Osteocyte (in vitro differentiated cells): ENCODE results near the gene C5orf47. TPM values are rescaled to one million over a fixed set of nuclear protein-coding genes. Genes with fewer than 3 reads are reported as not detected.

Source experiments
- DNase-seq: peaks from one replicate; pipeline ENCODE4 v3.0.0; 2021; ENCODE audit warnings: mixed read lengths; ENCODE audit not compliant: unreplicated experiment; ENCODE audit errors: extremely low spot score
- H3K27ac Mint-ChIP-seq: one replicate; pipeline ENCODE4 v1.8.0; 2021; ENCODE audit warnings: mild to moderate bottlenecking, mixed read lengths; ENCODE audit not compliant: unreplicated experiment
- H3K27me3 Mint-ChIP-seq: one replicate; pipeline ENCODE4 v1.8.0; 2021; ENCODE audit warnings: mixed read lengths; ENCODE audit not compliant: unreplicated experiment
- H3K36me3 Mint-ChIP-seq: one replicate; pipeline ENCODE4 v1.8.0; 2021; ENCODE audit warnings: mixed read lengths; ENCODE audit not compliant: unreplicated experiment
- H3K4me1 Mint-ChIP-seq: one replicate; pipeline ENCODE4 v1.8.0; 2021; ENCODE audit warnings: mixed read lengths; ENCODE audit not compliant: unreplicated experiment
- H3K4me3 Mint-ChIP-seq: one replicate; pipeline ENCODE4 v1.8.0; 2021; ENCODE audit warnings: mild to moderate bottlenecking, moderate library complexity, mixed read lengths; ENCODE audit not compliant: unreplicated experiment
- H3K9me3 Mint-ChIP-seq: one replicate; pipeline ENCODE4 v1.8.0; 2021; ENCODE audit warnings: mixed read lengths; ENCODE audit not compliant: unreplicated experiment
- long read RNA-seq: library from polyadenylated mRNA; unstranded; transcript quantifications from one replicate; pipeline ENCODE4 v2.0.0, GENCODE V29; 2021
- total RNA-seq: library from RNA; stranded (reverse); gene quantifications from 2 replicates; pipeline ENCODE4 v1.2.1, GENCODE V29; 2021
- TF ChIP-seq, protein P1 (sequence below): fragments of 200-600 bp; sonication (generic); IDR thresholded peaks from 2 replicates; pipeline ENCODE4 v1.5.0; 2021; ENCODE audit warnings: antibody characterized with exemption, mild to moderate bottlenecking, moderate library complexity

C5orf47 gene
- not detected in 2 replicates for total RNA-seq
- long read RNA-seq: 0 reads

DNA sequence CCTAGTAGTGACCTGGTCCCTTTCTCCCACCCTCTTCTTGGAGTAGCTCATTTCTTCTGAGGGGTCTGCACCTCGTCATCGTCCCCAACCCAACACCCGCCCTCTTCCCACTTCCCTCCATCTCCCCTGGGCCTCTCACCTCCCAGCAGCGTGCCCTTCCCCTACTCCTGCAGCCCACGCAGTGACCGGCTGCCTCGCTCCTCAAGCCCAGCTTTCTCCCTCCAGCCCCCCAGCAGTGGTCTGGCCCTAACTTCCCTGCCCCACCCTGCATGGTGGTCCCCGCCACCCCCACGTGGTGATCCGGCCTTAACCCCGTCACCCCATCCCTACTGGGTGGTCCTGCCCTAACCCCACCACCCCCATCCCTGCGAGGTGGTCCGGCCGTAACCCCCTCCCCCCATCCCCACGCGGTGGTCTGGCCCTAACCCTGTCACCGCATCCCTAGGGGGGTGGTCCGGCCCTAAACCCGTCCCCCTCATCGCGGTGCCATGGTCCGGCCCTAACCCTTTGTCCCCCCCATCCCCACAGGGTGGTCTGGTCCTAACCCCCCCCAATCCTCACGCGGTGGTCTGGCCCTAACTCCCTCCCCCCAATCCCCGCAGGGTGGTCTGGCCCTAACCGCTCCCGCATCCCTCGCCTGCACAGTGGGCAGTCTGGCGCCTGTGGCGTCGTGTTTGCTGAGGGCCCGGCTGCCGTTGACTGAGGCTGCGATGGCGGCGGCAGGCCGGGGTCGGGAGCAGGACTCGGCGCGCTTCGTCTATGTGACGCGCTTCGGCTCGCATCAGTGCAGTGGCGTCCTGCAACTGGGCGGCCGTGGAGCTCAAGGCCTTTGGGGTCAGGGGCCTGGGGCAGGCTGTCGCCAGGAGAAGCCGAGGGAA is at the start of gene C5orf47:
Gene C5orf47 (plus strand): TSS at position 617 of the 878 bp plus-strand sequence. CDS start 94 bp downstream, at position 711.
- Mint-ChIP-seq H3K9me3 (peaks cover 5% of the 10 kb centered on the region), H3K27ac (no peak within 1 kb of the TSS), H3K4me1 (no peaks in the 10 kb centered on the region), H3K27me3 (peaks cover 21% of the 10 kb centered on the region), H3K4me3 (no peak within 1 kb of the TSS), H3K36me3 (no peaks in the 10 kb centered on the region)
- DNase-seq: no peak
- TF ChIP-seq, protein P1, sequence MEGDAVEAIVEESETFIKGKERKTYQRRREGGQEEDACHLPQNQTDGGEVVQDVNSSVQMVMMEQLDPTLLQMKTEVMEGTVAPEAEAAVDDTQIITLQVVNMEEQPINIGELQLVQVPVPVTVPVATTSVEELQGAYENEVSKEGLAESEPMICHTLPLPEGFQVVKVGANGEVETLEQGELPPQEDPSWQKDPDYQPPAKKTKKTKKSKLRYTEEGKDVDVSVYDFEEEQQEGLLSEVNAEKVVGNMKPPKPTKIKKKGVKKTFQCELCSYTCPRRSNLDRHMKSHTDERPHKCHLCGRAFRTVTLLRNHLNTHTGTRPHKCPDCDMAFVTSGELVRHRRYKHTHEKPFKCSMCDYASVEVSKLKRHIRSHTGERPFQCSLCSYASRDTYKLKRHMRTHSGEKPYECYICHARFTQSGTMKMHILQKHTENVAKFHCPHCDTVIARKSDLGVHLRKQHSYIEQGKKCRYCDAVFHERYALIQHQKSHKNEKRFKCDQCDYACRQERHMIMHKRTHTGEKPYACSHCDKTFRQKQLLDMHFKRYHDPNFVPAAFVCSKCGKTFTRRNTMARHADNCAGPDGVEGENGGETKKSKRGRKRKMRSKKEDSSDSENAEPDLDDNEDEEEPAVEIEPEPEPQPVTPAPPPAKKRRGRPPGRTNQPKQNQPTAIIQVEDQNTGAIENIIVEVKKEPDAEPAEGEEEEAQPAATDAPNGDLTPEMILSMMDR: no peak

DNA sequence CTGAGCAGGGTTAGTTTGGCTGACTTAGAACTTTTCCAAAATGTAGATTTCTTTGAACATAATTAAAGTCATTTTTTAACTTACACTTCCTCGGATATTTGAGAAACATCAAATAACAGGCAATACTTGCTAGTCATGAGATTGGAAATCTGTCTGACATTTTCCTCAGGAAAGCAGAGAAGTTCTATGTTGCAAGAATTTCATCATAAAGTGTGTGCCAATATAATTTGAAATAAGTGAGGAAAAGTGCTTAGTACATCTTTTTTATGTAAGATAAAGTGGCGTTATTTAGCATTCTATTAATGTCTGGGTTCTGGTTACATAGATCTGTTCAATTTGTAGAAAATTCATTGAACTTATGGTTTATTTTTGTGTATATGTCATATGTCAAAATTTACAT is 48.7 kb upstream of the C5orf47 start:
- H3K27ac Mint-ChIP-seq: no peak overlapping the region
- peaks cover 16% of the 10 kb centered on the region for H3K4me1 Mint-ChIP-seq
- peaks cover 13% of the 10 kb centered on the region for H3K36me3 Mint-ChIP-seq
- TF ChIP-seq, protein P1: no peak
- no peak for DNase-seq
- H3K27me3 Mint-ChIP-seq: no peaks in the 10 kb centered on the region
- H3K4me3 Mint-ChIP-seq: no peak overlapping the region
- no peaks in the 10 kb centered on the region for H3K9me3 Mint-ChIP-seq

GRCh38 chr5:173941102-173941501 is 47.9 kb upstream of the C5orf47 start:
- Mint-ChIP-seq H3K36me3 (peaks cover 19% of the 10 kb centered on the region), H3K9me3 (no peaks in the 10 kb centered on the region), H3K4me1 (peaks cover 16% of the 10 kb centered on the region), H3K27ac (no peak overlapping the region), H3K4me3 (no peak overlapping the region), H3K27me3 (no peaks in the 10 kb centered on the region)
- DNase-seq: no peak
- TF ChIP-seq, protein P1: no peak

DNA sequence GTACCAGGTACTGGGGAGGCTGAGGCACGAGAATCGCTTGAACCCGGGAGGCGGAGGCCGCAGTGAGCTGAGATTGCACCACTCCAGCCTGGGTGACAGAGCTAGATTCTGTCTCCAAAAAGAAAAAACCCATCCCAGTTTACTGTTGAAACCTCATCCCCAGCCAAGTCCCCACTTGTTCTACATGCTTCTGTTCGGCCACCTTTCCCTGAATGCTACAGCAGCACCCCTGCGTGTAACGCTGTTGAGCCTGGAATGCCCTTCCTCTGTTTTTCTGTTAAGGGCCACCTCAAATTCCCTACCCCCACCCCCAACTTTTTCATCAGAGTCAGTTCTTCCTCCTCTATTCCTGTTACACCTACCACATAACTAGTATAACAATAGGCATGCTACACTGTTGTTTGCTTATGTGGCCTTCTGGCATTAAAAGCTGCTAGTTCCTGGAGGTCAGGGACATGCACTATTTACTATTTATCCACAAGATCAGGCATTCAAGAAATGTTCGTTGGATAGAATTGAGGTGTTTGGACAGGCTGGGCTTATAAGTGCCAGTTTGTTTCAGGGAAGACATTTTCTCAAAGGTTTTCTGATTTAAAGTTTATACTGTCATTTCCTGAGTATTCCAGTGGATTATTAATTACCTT is 47.1 kb upstream of the C5orf47 start:
- peaks cover 24% of the 10 kb centered on the region for H3K36me3 Mint-ChIP-seq

More for the DNA sequence above, 47.1 kb upstream of the C5orf47 start:
- DNase-seq: no peak
- Mint-ChIP-seq H3K27me3 (no peaks in the 10 kb centered on the region), H3K4me1 (peaks cover 16% of the 10 kb centered on the region), H3K27ac (no peak overlapping the region), H3K4me3 (no peak overlapping the region), H3K9me3 (no peaks in the 10 kb centered on the region)
- TF ChIP-seq, protein P1: no peak
